Gastroesophageal sphincter (tissue), 3 donors: ENCODE measurements around the gene ERCC5.

ENCODE experiments used
- POLR2A ChIP-seq, 2 donors: fragments of 450-650 bp; IDR thresholded peaks; one replicate each; pipeline ENCODE4 v1.6.1; 2017; ENCODE audit warnings: antibody characterized with exemption in 2 of 2, mild to moderate bottlenecking in 2 of 2, moderate library complexity in 1 of 2
- POLR2AphosphoS5 ChIP-seq: sonication (generic); formaldehyde crosslinking; IDR thresholded peaks from one replicate; pipeline ENCODE4 v1.6.1; 2017; ENCODE audit warnings: antibody characterized with exemption
- TF ChIP-seq, protein P1 (sequence below), 4 experiments: fragments of 200-600 bp in 2 of 4; fragments of 450-650 bp in 2 of 4; sonication (generic) in 1 of 4; IDR thresholded peaks; one replicate each; pipeline ENCODE4 v1.5.1; 2017 to 2019; ENCODE audit warnings: antibody characterized with exemption in 4 of 4, mild to moderate bottlenecking in 2 of 4, moderate library complexity in 2 of 4

- TF ChIP-seq, protein P1, sequence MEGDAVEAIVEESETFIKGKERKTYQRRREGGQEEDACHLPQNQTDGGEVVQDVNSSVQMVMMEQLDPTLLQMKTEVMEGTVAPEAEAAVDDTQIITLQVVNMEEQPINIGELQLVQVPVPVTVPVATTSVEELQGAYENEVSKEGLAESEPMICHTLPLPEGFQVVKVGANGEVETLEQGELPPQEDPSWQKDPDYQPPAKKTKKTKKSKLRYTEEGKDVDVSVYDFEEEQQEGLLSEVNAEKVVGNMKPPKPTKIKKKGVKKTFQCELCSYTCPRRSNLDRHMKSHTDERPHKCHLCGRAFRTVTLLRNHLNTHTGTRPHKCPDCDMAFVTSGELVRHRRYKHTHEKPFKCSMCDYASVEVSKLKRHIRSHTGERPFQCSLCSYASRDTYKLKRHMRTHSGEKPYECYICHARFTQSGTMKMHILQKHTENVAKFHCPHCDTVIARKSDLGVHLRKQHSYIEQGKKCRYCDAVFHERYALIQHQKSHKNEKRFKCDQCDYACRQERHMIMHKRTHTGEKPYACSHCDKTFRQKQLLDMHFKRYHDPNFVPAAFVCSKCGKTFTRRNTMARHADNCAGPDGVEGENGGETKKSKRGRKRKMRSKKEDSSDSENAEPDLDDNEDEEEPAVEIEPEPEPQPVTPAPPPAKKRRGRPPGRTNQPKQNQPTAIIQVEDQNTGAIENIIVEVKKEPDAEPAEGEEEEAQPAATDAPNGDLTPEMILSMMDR (IDR thresholded peaks at IDR 0.05) = no peak
- no peak for TF ChIP-seq POLR2AphosphoS5
- TF ChIP-seq POLR2A (IDR thresholded peaks at IDR 0.05) = no peak
Observed at GRCh38 chr13:102892503-102892902, 46.7 kb downstream of the ERCC5 start.
